ENCODE data around the gene ALDH1A1.

- TF ChIP-seq CTCF (IDR thresholded peaks at IDR 0.05) (no peak), ZFX (IDR thresholded peaks at IDR 0.05; ENCODE audit: borderline replicate concordance) (no peak)
These were observed 70.6 kb downstream of the ALDH1A1 start for GRCh38 chr9:72882117-72882775.
